Measurements from ENCODE around the gene SUFU. TPM values are rescaled to one million over a fixed set of nuclear protein-coding genes. Genes with fewer than 3 reads are reported as not detected.
"Not testable (repeated sequence)": the region's sequence is repeated elsewhere in the genome, so short reads cannot be mapped to it uniquely, and the experiment has no call there.

Gene SUFU
- total RNA-seq, 1 donor from 2014 or later = 11.5 TPM

DNA sequence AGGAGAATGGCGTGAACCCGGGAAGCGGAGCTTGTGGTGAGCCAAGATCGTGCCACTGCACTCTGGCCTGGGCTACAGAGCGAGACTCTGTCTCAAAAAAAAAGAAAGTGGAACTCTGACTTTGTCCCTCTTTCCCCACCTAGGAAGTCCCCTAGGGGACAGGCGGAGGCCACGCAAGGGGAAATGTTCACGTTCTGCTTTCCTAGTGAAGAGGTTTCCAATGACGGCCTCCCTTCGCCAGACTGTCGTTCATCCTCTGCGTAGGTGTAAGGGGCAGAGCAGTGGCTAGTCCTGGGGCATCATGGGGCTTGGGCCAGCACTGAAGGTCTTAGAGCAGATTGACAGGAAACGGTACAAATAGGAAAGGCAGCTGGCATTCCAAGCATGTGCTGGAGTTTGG is 30.6 kb downstream of the SUFU start:
- Mint-ChIP-seq H3K4me3 (no peak overlapping the region), H3K27ac (no peak overlapping the region), H3K36me3 (peaks cover 6% of the 10 kb centered on the region), H3K4me1 (no peaks in the 10 kb centered on the region), H3K9me3 (no peaks in the 10 kb centered on the region), H3K27me3 (ENCODE audit: insufficient read depth, low read depth) (no peaks in the 10 kb centered on the region)
- TF ChIP-seq EZH2 (IDR thresholded peaks at IDR 0.05) = no peak
- no peak for TF ChIP-seq EZH2phosphoT487 (IDR thresholded peaks at IDR 0.05)
- TF ChIP-seq, protein P1, sequence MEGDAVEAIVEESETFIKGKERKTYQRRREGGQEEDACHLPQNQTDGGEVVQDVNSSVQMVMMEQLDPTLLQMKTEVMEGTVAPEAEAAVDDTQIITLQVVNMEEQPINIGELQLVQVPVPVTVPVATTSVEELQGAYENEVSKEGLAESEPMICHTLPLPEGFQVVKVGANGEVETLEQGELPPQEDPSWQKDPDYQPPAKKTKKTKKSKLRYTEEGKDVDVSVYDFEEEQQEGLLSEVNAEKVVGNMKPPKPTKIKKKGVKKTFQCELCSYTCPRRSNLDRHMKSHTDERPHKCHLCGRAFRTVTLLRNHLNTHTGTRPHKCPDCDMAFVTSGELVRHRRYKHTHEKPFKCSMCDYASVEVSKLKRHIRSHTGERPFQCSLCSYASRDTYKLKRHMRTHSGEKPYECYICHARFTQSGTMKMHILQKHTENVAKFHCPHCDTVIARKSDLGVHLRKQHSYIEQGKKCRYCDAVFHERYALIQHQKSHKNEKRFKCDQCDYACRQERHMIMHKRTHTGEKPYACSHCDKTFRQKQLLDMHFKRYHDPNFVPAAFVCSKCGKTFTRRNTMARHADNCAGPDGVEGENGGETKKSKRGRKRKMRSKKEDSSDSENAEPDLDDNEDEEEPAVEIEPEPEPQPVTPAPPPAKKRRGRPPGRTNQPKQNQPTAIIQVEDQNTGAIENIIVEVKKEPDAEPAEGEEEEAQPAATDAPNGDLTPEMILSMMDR (IDR thresholded peaks at IDR 0.05) = no peak
- no peak for DNase-seq (ENCODE audit: low spot score)
- Histone ChIP-seq H3K36me3 (no peaks in the 10 kb centered on the region), H2AFZ (replicated peaks) (no peak overlapping the region), H3K9ac (no peak overlapping the region), H3K27ac (no peak overlapping the region), H3K79me2 (ENCODE audit: low read depth) (peaks cover 9% of the 10 kb centered on the region), H3K9me3 (ENCODE audit: low read depth) (no peaks in the 10 kb centered on the region), H3F3A (ENCODE audit: low read depth) (peaks cover 2% of the 10 kb centered on the region), H3K27me3 (no peaks in the 10 kb centered on the region), H3K4me1 (no peaks in the 10 kb centered on the region), H3K4me2 (no peak overlapping the region), H4K20me1 (ENCODE audit: low read depth) (peaks cover 35% of the 10 kb centered on the region), H3K4me3 (no peak overlapping the region)

DNA sequence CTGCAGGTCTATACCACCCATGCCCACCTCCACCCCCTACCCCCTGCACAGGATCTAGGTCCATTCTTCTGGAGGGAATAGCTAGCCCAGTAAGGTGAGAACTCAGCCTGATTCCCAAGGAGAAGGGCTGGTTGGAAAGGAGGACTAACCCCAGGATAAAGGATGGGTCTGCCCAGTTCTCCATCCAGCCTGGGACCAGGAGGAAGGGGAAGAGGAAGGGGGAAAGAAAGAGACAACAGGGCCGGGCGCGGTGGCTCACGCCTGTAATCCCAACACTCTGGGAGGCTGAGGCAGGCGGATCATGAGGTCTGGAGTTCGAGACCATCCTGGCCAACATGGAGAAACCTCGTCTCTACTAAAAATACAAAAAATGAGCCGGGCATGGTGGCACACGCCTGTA is 31.2 kb downstream of the SUFU start:
- not testable (repeated sequence) for H3K4me3 Mint-ChIP-seq; H3K9me3 ChIP-seq (ENCODE audit: low read depth); H3K27me3 ChIP-seq; H3K36me3 ChIP-seq; H3F3A ChIP-seq (ENCODE audit: low read depth); H3K27me3 Mint-ChIP-seq (ENCODE audit: insufficient read depth, low read depth); H3K36me3 Mint-ChIP-seq; H3K27ac ChIP-seq; H3K9ac ChIP-seq; H3K4me3 ChIP-seq; DNase-seq (ENCODE audit: low spot score); H3K4me1 Mint-ChIP-seq; H2AFZ ChIP-seq (replicated peaks); H3K4me1 ChIP-seq; H3K9me3 Mint-ChIP-seq; H3K4me2 ChIP-seq; H3K27ac Mint-ChIP-seq
- Histone ChIP-seq H3K79me2 (ENCODE audit: low read depth) (peaks cover 15% of the 10 kb centered on the region), H4K20me1 (ENCODE audit: low read depth) (peaks cover 33% of the 10 kb centered on the region)

DNA sequence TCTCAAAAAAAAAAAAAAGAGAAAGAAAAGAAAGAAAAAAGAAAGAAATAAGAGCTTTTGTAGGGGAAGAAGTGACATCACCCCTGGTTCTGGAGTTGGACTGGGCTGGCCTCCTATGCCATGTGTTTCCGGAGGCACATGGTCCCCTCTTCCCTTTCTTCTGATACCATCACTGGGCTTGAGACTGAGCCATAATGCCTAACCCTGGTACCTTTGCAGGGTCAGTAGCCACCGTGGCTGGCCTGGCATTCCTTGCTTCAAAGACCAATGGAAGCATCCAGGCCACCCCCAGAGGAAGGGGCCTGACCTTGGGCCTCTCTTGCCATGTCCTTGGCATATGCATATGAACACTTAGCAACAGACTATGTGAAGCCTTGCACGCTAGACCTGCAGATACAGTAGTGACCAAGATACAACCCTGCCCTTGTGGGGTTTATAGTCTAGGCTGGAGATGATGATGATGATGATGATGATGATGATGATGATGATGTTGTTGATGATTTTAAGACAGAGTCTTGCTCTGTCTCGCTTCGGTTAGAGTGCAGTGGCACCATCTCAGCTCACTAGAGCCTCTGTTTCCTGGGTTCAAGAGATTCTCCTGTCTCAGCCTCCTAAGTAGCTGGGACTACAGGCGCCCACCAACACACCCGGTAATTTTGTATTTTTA is 31.8 kb downstream of the SUFU start:
- Histone ChIP-seq H3K9ac (no peak overlapping the region), H3K4me2 (no peak overlapping the region), H2AFZ (replicated peaks) (no peak overlapping the region), H3K79me2 (ENCODE audit: low read depth) (peaks cover 19% of the 10 kb centered on the region), H3K27ac (no peak overlapping the region), H3F3A (ENCODE audit: low read depth) (peaks cover 2% of the 10 kb centered on the region), H3K27me3 (no peaks in the 10 kb centered on the region), H3K4me1 (no peaks in the 10 kb centered on the region), H3K4me3 (no peak overlapping the region), H3K36me3 (no peaks in the 10 kb centered on the region), H4K20me1 (ENCODE audit: low read depth) (peaks cover 32% of the 10 kb centered on the region), H3K9me3 (ENCODE audit: low read depth) (no peaks in the 10 kb centered on the region)
- DNase-seq (ENCODE audit: low spot score) = no peak
- Mint-ChIP-seq H3K4me3 (no peak overlapping the region), H3K4me1 (no peaks in the 10 kb centered on the region), H3K9me3 (no peaks in the 10 kb centered on the region), H3K36me3 (peaks cover 6% of the 10 kb centered on the region), H3K27me3 (ENCODE audit: insufficient read depth, low read depth) (no peaks in the 10 kb centered on the region), H3K27ac (no peak overlapping the region)
- no peak for TF ChIP-seq EZH2 (IDR thresholded peaks at IDR 0.05)
- TF ChIP-seq, protein P1 (IDR thresholded peaks at IDR 0.05) = no peak
- no peak for TF ChIP-seq EZH2phosphoT487 (IDR thresholded peaks at IDR 0.05)

DNA sequence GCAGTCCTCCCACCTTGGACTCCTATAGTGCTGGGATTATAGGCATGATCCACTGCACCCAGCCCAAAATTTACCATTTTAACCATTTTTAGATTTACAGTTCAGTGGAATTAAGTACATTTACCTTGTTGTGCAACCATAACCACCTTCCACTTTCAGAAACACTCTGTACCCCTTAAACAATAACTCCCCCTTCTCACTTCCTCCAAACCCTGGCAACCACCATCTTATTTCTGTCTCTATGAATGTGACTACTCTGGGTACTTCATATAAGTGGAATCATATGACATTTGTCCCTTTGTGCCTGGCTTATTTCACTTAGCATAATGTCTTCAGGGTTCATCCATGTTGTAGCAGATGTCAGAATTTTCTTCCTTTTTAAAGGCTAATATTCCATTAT is 33.6 kb downstream of the SUFU start:
- no peak overlapping the region for H3K4me2 ChIP-seq
- no peak overlapping the region for H3K4me3 ChIP-seq
- Mint-ChIP-seq H3K9me3 (no peaks in the 10 kb centered on the region), H3K4me1 (no peaks in the 10 kb centered on the region), H3K27ac (no peak overlapping the region), H3K4me3 (no peak overlapping the region), H3K27me3 (ENCODE audit: insufficient read depth, low read depth) (no peaks in the 10 kb centered on the region), H3K36me3 (peaks cover 7% of the 10 kb centered on the region)
- TF ChIP-seq, protein P1 (IDR thresholded peaks at IDR 0.05) = no peak
- TF ChIP-seq EZH2 (IDR thresholded peaks at IDR 0.05) = no peak
- no peak for TF ChIP-seq EZH2phosphoT487 (IDR thresholded peaks at IDR 0.05)
- no peaks in the 10 kb centered on the region for H3K36me3 ChIP-seq
- no peaks in the 10 kb centered on the region for H3K9me3 ChIP-seq (ENCODE audit: low read depth)
- H3K9ac ChIP-seq = no peak overlapping the region
- no peak for DNase-seq (ENCODE audit: low spot score)
- no peak overlapping the region for H3K27ac ChIP-seq
- peaks cover 2% of the 10 kb centered on the region for H3F3A ChIP-seq (ENCODE audit: low read depth)
- peaks cover 19% of the 10 kb centered on the region for H3K79me2 ChIP-seq (ENCODE audit: low read depth)
- H3K4me1 ChIP-seq = no peaks in the 10 kb centered on the region
- H3K27me3 ChIP-seq = no peaks in the 10 kb centered on the region
- no peak overlapping the region for H2AFZ ChIP-seq (replicated peaks)
- peaks cover 32% of the 10 kb centered on the region for H4K20me1 ChIP-seq (ENCODE audit: low read depth)
